GM18499 (cell line): ENCODE data around the gene SNX17.
"Not testable (repeated sequence)": the region's sequence is repeated elsewhere in the genome, so short reads cannot be mapped to it uniquely, and the experiment has no call there.

Experiments
- ATAC-seq: cut with Tn5 transposase; IDR thresholded peaks from one replicate; pipeline ENCODE4 v1.9.1; 2021; ENCODE audit warnings: moderate number of reproducible peaks; ENCODE audit not compliant: insufficient read depth, unreplicated experiment

SNX17 gene

GRCh38 chr2:27390822-27391679, 20.6 kb downstream of the SNX17 start:
- no peak for ATAC-seq

- no peak for ATAC-seq
These were observed 22.8 kb downstream of the SNX17 start for GRCh38 chr2:27393225-27393624.

- ATAC-seq = no peak
These were observed 28.5 kb downstream of the SNX17 start for GRCh38 chr2:27398962-27399361.

GRCh38 chr2:27400348-27401135, 30.1 kb downstream of the SNX17 start:
- no peak for ATAC-seq

- ATAC-seq = no peak
These were observed 37.5 kb downstream of the SNX17 start for GRCh38 chr2:27407798-27408491.

GRCh38 chr2:27408601-27409320, 38.3 kb downstream of the SNX17 start:
- peak; percentile 13 for ATAC-seq

GRCh38 chr2:27409321-27410073, 39.1 kb downstream of the SNX17 start, which contains the start of gene PPM1G:
TSS of gene PPM1G (minus strand) at chr2:27409591. CDS start at chr2:27409422, 169 bp downstream.
- peak; percentile 70 for ATAC-seq

- ATAC-seq = no peak
These were observed 42.2 kb downstream of the SNX17 start for GRCh38 chr2:27412419-27413152.

GRCh38 chr2:27416151-27416550, 45.7 kb downstream of the SNX17 start:
- ATAC-seq = no peak

- ATAC-seq = no peak
These were observed 50.6 kb downstream of the SNX17 start for GRCh38 chr2:27420996-27421395.

GRCh38 chr2:27421660-27422250, 51.3 kb downstream of the SNX17 start:
- ATAC-seq = no peak

- no peak for ATAC-seq
These were observed 52.5 kb downstream of the SNX17 start for GRCh38 chr2:27422958-27423357.

GRCh38 chr2:27425039-27425438, 54.6 kb downstream of the SNX17 start:
- ATAC-seq = not testable (repeated sequence)
